ENCODE results near the gene TRANK1. TPM values are rescaled to one million over a fixed set of nuclear protein-coding genes. Genes with fewer than 3 reads are reported as not detected.
A peak's percentile ranks its signal among the peaks of the same experiment; 100 is the strongest.

Gene TRANK1
- total RNA-seq, 1 experiment from 2014 or later, result 6.3 TPM

DNA sequence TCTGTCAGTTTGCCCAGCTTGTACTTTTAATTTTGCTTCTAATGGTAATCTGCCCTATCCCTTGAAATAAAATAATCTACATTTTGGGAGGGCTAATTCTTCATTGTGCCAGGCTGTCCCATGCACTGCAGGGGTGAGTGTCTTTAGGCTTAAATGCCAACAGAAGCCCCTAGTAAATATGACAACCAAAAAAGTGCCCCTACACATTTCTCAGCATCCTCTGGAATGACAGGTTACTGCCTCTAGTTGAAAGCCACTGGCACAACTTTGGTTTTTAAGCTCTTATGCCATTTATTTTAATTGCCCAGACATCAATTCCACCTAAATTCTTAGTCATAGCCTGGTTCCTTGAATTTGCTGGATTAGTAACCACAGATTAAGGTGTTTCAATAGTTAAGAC is 44.7 kb upstream of the TRANK1 start:
- DNase-seq (ENCODE audit: low spot score), result no peak
- Histone ChIP-seq H3K27ac (ENCODE audit: low read depth, low read length, poor library complexity, severe bottlenecking) (peak overlapping the region; percentile 54), H3K4me1 (ENCODE audit: insufficient read depth, low read length, poor library complexity, severe bottlenecking) (peaks cover 38% of the 10 kb centered on the region), H3K36me3 (ENCODE audit: insufficient read depth, low read length, poor library complexity, severe bottlenecking) (peaks cover 54% of the 10 kb centered on the region), H3K4me3 (ENCODE audit: low read depth, low read length, poor library complexity, severe bottlenecking) (peak overlapping the region; percentile 71), H3K27me3 (replicated peaks; ENCODE audit: insufficient read depth, low read depth, low read length, poor library complexity) (no peaks in the 10 kb centered on the region), H3K9me3 (ENCODE audit: low read depth, low read length, poor library complexity, severe bottlenecking) (no peaks in the 10 kb centered on the region)
- intact Hi-C loops (cut with micrococcal nuclease; ENCODE audit: unreplicated experiment), result no loop called here
- POLR2A ChIA-PET (ENCODE audit: low non-redundant PET), result no interaction called here
- no TSS peak for BruUV-seq (replicated peaks)
- no peak for TF ChIP-seq EZH2 (IDR thresholded peaks at IDR 0.05; ENCODE audit: borderline replicate concordance, low read depth, low read length, poor library complexity, severe bottlenecking)
- TF ChIP-seq, protein P1, sequence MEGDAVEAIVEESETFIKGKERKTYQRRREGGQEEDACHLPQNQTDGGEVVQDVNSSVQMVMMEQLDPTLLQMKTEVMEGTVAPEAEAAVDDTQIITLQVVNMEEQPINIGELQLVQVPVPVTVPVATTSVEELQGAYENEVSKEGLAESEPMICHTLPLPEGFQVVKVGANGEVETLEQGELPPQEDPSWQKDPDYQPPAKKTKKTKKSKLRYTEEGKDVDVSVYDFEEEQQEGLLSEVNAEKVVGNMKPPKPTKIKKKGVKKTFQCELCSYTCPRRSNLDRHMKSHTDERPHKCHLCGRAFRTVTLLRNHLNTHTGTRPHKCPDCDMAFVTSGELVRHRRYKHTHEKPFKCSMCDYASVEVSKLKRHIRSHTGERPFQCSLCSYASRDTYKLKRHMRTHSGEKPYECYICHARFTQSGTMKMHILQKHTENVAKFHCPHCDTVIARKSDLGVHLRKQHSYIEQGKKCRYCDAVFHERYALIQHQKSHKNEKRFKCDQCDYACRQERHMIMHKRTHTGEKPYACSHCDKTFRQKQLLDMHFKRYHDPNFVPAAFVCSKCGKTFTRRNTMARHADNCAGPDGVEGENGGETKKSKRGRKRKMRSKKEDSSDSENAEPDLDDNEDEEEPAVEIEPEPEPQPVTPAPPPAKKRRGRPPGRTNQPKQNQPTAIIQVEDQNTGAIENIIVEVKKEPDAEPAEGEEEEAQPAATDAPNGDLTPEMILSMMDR (conservative IDR thresholded peaks at IDR 0.05; ENCODE audit: low read depth, low read length), result no peak
- CTCF ChIA-PET, result interaction anchor here (0.7 to 1.3 kb wide), 2 partner anchors 26 to 31 kb away, joined by 6 to 10 read pairs; no protein-coding TSS in a partner anchor

DNA sequence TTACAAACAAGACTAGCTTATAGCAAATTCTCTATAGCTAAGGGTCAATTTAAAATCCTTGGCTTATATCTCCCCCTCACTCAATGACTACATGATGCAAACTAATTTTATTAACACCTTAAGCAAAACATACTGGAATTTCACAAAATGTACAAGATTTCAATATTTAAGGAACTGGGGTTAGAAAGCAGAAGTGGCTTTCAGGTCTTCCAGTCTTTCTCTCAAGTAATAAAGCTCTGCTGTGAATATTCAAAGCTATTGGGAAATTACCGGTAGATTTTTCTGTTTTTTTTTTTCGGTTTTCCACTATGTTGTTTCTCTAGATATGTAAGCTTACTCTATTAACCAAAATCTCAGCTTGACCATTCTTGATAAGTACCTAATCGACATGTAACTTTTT is 44.2 kb upstream of the TRANK1 start:
- peak overlapping the region; percentile 71 for H3K4me3 ChIP-seq (ENCODE audit: low read depth, low read length, poor library complexity, severe bottlenecking)
- ChIA-PET CTCF (interaction anchor here (0.7 to 1.3 kb wide), 3 partner anchors 29 to 86 kb away, joined by 3 to 7 read pairs (median 6); no protein-coding TSS in a partner anchor), POLR2A (ENCODE audit: low non-redundant PET) (interaction anchor here (0.6 kb wide), 1 partner anchor 153 kb away, joined by 10 read pairs; no protein-coding TSS in a partner anchor)
- peaks cover 38% of the 10 kb centered on the region for H3K4me1 ChIP-seq (ENCODE audit: insufficient read depth, low read length, poor library complexity, severe bottlenecking)
- TF ChIP-seq EZH2 (IDR thresholded peaks at IDR 0.05; ENCODE audit: borderline replicate concordance, low read depth, low read length, poor library complexity, severe bottlenecking), result no peak
- TF ChIP-seq, protein P1 (conservative IDR thresholded peaks at IDR 0.05; ENCODE audit: low read depth, low read length), result no peak
- no TSS peak for BruUV-seq (replicated peaks)
- DNase-seq (ENCODE audit: low spot score), result no peak
- intact Hi-C loops (cut with micrococcal nuclease; ENCODE audit: unreplicated experiment), result no loop called here
- H3K9me3 ChIP-seq (ENCODE audit: low read depth, low read length, poor library complexity, severe bottlenecking), result no peaks in the 10 kb centered on the region
- no peaks in the 10 kb centered on the region for H3K27me3 ChIP-seq (replicated peaks; ENCODE audit: insufficient read depth, low read depth, low read length, poor library complexity)
- H3K27ac ChIP-seq (ENCODE audit: low read depth, low read length, poor library complexity, severe bottlenecking), result peak overlapping the region; percentile 54
- H3K36me3 ChIP-seq (ENCODE audit: insufficient read depth, low read length, poor library complexity, severe bottlenecking), result peaks cover 59% of the 10 kb centered on the region

DNA sequence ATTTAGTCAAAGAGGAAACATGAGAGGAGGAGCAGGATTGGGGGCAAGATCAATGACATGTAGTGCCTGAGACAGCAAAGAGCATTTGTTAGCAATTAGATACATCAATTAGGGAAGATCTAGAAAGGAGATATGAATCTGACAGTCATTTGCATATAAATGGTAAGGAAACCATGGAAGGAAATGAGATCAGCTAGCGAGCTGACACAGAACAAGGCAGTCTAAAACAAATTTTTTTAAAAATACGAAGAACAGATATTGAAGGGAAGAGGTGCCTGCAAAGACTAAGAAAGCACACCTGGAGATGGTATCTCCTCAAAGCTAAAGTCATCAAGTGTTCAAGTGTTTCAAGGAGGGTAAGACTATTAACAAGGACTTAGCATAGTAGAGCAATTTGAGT is 43.5 kb upstream of the TRANK1 start:
- POLR2A ChIA-PET (ENCODE audit: low non-redundant PET), result no interaction called here
- Histone ChIP-seq H3K27ac (ENCODE audit: low read depth, low read length, poor library complexity, severe bottlenecking) (peak overlapping the region; percentile 54), H3K36me3 (ENCODE audit: insufficient read depth, low read length, poor library complexity, severe bottlenecking) (peaks cover 66% of the 10 kb centered on the region), H3K9me3 (ENCODE audit: low read depth, low read length, poor library complexity, severe bottlenecking) (no peaks in the 10 kb centered on the region), H3K27me3 (replicated peaks; ENCODE audit: insufficient read depth, low read depth, low read length, poor library complexity) (no peaks in the 10 kb centered on the region), H3K4me1 (ENCODE audit: insufficient read depth, low read length, poor library complexity, severe bottlenecking) (peaks cover 38% of the 10 kb centered on the region), H3K4me3 (ENCODE audit: low read depth, low read length, poor library complexity, severe bottlenecking) (peak overlapping the region; percentile 71)
- TF ChIP-seq, protein P1 (conservative IDR thresholded peaks at IDR 0.05; ENCODE audit: low read depth, low read length), result no peak
- TF ChIP-seq EZH2 (IDR thresholded peaks at IDR 0.05; ENCODE audit: borderline replicate concordance, low read depth, low read length, poor library complexity, severe bottlenecking), result no peak
- BruUV-seq (replicated peaks), result no TSS peak
- CTCF ChIA-PET, result interaction anchor here (1.0 to 1.3 kb wide), 2 partner anchors 29 to 30 kb away, joined by 3 to 6 read pairs; no protein-coding TSS in a partner anchor
- intact Hi-C loops (cut with micrococcal nuclease; ENCODE audit: unreplicated experiment), result no loop called here
- DNase-seq (ENCODE audit: low spot score), result peak; percentile 89
